ENCODE data around the gene GHRH. TPM values are rescaled to one million over a fixed set of nuclear protein-coding genes. Genes with fewer than 3 reads are reported as not detected.
A peak's percentile ranks its signal among the peaks of the same experiment; 100 is the strongest.

Gene GHRH
- total RNA-seq, 3 donors from 2014 or later = not detected

- Mint-ChIP-seq H3K27me3 (ENCODE audit: low read depth) (peaks cover 1% of the 10 kb centered on the region), H3K4me1 (ENCODE audit: low read depth) (peaks cover 7% of the 10 kb centered on the region), H3K9me3 (no peaks in the 10 kb centered on the region), H3K4me3 (no peak overlapping the region), H3K36me3 (ENCODE audit: insufficient read depth) (no peaks in the 10 kb centered on the region)
- no peak for DNase-seq
- ATAC-seq = no peak
Measured at GRCh38 chr20:37280403-37280802, 18.8 kb upstream of the GHRH start.

GRCh38 chr20:37279820-37280219 lies 18.2 kb upstream of the GHRH start:
- DNase-seq (no peak), ATAC-seq (no peak)
- Mint-ChIP-seq H3K9me3 (no peaks in the 10 kb centered on the region), H3K4me1 (ENCODE audit: low read depth) (peaks cover 7% of the 10 kb centered on the region), H3K27me3 (ENCODE audit: low read depth) (peaks cover 1% of the 10 kb centered on the region), H3K36me3 (ENCODE audit: insufficient read depth) (no peaks in the 10 kb centered on the region), H3K4me3 (no peak overlapping the region)

- Mint-ChIP-seq H3K27me3 (ENCODE audit: low read depth) (peaks cover 1% of the 10 kb centered on the region), H3K4me3 (no peak overlapping the region), H3K4me1 (ENCODE audit: low read depth) (peaks cover 7% of the 10 kb centered on the region), H3K36me3 (ENCODE audit: insufficient read depth) (no peaks in the 10 kb centered on the region), H3K9me3 (no peaks in the 10 kb centered on the region)
- ATAC-seq = no peak
- DNase-seq = no peak
Measured at GRCh38 chr20:37278966-37279590, 17.5 kb upstream of the GHRH start.

GRCh38 chr20:37277253-37277593 lies 15.6 kb upstream of the GHRH start:
- Mint-ChIP-seq H3K36me3 (ENCODE audit: insufficient read depth) (no peaks in the 10 kb centered on the region), H3K4me1 (ENCODE audit: low read depth) (peaks cover 7% of the 10 kb centered on the region), H3K27me3 (ENCODE audit: low read depth) (peaks cover 4% of the 10 kb centered on the region), H3K9me3 (no peaks in the 10 kb centered on the region), H3K4me3 (no peak overlapping the region)
- DNase-seq (no peak), ATAC-seq (no peak)

GRCh38 chr20:37276494-37277252 lies 15.1 kb upstream of the GHRH start:
- no peaks in the 10 kb centered on the region for H3K9me3 Mint-ChIP-seq
- ATAC-seq = peak in 1 of 2 donors; percentile 46
- H3K4me1 Mint-ChIP-seq (ENCODE audit: low read depth) = peaks cover 7% of the 10 kb centered on the region
- no peak for DNase-seq
- no peaks in the 10 kb centered on the region for H3K36me3 Mint-ChIP-seq (ENCODE audit: insufficient read depth)
- H3K4me3 Mint-ChIP-seq = no peak overlapping the region
- H3K27me3 Mint-ChIP-seq (ENCODE audit: low read depth) = peaks cover 4% of the 10 kb centered on the region

GRCh38 chr20:37274851-37275524 lies 13.4 kb upstream of the GHRH start:
- ATAC-seq = no peak
- no peak for DNase-seq
- Mint-ChIP-seq H3K4me3 (no peak overlapping the region), H3K4me1 (ENCODE audit: low read depth) (peaks cover 7% of the 10 kb centered on the region), H3K9me3 (no peaks in the 10 kb centered on the region), H3K27me3 (ENCODE audit: low read depth) (peaks cover 3% of the 10 kb centered on the region), H3K36me3 (ENCODE audit: insufficient read depth) (no peaks in the 10 kb centered on the region)

GRCh38 chr20:37273988-37274387 lies 12.4 kb upstream of the GHRH start:
- Mint-ChIP-seq H3K27me3 (ENCODE audit: low read depth) (peaks cover 3% of the 10 kb centered on the region), H3K9me3 (no peaks in the 10 kb centered on the region), H3K4me1 (ENCODE audit: low read depth) (peaks cover 7% of the 10 kb centered on the region), H3K36me3 (ENCODE audit: insufficient read depth) (no peaks in the 10 kb centered on the region), H3K4me3 (no peak overlapping the region)
- DNase-seq = no peak
- no peak for ATAC-seq

GRCh38 chr20:37271421-37271768 lies 9.8 kb upstream of the GHRH start:
- Mint-ChIP-seq H3K36me3 (ENCODE audit: insufficient read depth) (no peaks in the 10 kb centered on the region), H3K27me3 (ENCODE audit: low read depth) (peaks cover 3% of the 10 kb centered on the region), H3K9me3 (no peaks in the 10 kb centered on the region), H3K4me3 (no peak overlapping the region), H3K4me1 (ENCODE audit: low read depth) (no peaks in the 10 kb centered on the region)
- DNase-seq = no peak
- no peak for ATAC-seq

GRCh38 chr20:37270576-37271420 lies 9.2 kb upstream of the GHRH start:
- H3K36me3 Mint-ChIP-seq (ENCODE audit: insufficient read depth) = no peaks in the 10 kb centered on the region
- H3K9me3 Mint-ChIP-seq = no peaks in the 10 kb centered on the region
- H3K4me1 Mint-ChIP-seq (ENCODE audit: low read depth) = no peaks in the 10 kb centered on the region
- peaks cover 3% of the 10 kb centered on the region for H3K27me3 Mint-ChIP-seq (ENCODE audit: low read depth)
- DNase-seq = no peak
- no peak overlapping the region for H3K4me3 Mint-ChIP-seq
- no peak for ATAC-seq

GRCh38 chr20:37267667-37268313 lies 6.2 kb upstream of the GHRH start:
- H3K27me3 Mint-ChIP-seq (ENCODE audit: low read depth) = no peaks in the 10 kb centered on the region
- no peak overlapping the region for H3K4me3 Mint-ChIP-seq
- H3K9me3 Mint-ChIP-seq = no peaks in the 10 kb centered on the region
- no peaks in the 10 kb centered on the region for H3K4me1 Mint-ChIP-seq (ENCODE audit: low read depth)
- no peak for ATAC-seq
- no peak for DNase-seq
- no peaks in the 10 kb centered on the region for H3K36me3 Mint-ChIP-seq (ENCODE audit: insufficient read depth)

- H3K4me1 Mint-ChIP-seq (ENCODE audit: low read depth) = no peaks in the 10 kb centered on the region
- H3K4me3 Mint-ChIP-seq = no peak overlapping the region
- ATAC-seq = no peak
- H3K9me3 Mint-ChIP-seq = no peaks in the 10 kb centered on the region
- DNase-seq = no peak
- H3K36me3 Mint-ChIP-seq (ENCODE audit: insufficient read depth) = no peaks in the 10 kb centered on the region
- H3K27me3 Mint-ChIP-seq (ENCODE audit: low read depth) = no peaks in the 10 kb centered on the region
Measured at GRCh38 chr20:37266940-37267666, 5.5 kb upstream of the GHRH start.

GRCh38 chr20:37265152-37265551 lies 3.5 kb upstream of the GHRH start:
- peak; percentile 63 to 72 for ATAC-seq
- no peak for DNase-seq
- no peaks in the 10 kb centered on the region for H3K9me3 Mint-ChIP-seq
- H3K4me3 Mint-ChIP-seq = no peak overlapping the region
- H3K4me1 Mint-ChIP-seq (ENCODE audit: low read depth) = no peaks in the 10 kb centered on the region
- H3K36me3 Mint-ChIP-seq (ENCODE audit: insufficient read depth) = no peaks in the 10 kb centered on the region
- peaks cover 9% of the 10 kb centered on the region for H3K27me3 Mint-ChIP-seq (ENCODE audit: low read depth)

GRCh38 chr20:37263686-37264085 lies 2.1 kb upstream of the GHRH start:
- DNase-seq (no peak), ATAC-seq (no peak)
- Mint-ChIP-seq H3K4me1 (ENCODE audit: low read depth) (no peaks in the 10 kb centered on the region), H3K9me3 (no peaks in the 10 kb centered on the region), H3K36me3 (ENCODE audit: insufficient read depth) (no peaks in the 10 kb centered on the region), H3K27me3 (ENCODE audit: low read depth) (peaks cover 16% of the 10 kb centered on the region), H3K4me3 (no peak overlapping the region)
